Activated CD8-positive, alpha-beta memory T cell treated with anti-CD3 and anti-CD28 coated beads, Interleukin-2, amount 50 U/mL, for 1 hour (primary cell): ENCODE data around the gene FLVCR1.
"Not testable (repeated sequence)": the region's sequence is repeated elsewhere in the genome, so short reads cannot be mapped to it uniquely, and the experiment has no call there.

Source experiments
- DNase-seq: peaks from one replicate; pipeline ENCODE4 v3.0.0-alpha.2; 2020; ENCODE audit errors: extremely low read depth

The FLVCR1 gene

GRCh38 chr1:212857992-212858460 lies at the start of gene FLVCR1:
TSS of gene FLVCR1 (plus strand) at chr1:212858275. CDS start at chr1:212858453, 178 bp downstream.
- DNase-seq = peak; percentile 70

GRCh38 chr1:212814537-212815334 lies 43.3 kb upstream of the FLVCR1 start:
- no peak for DNase-seq

- no peak for DNase-seq
Observed at GRCh38 chr1:212816567-212817278, 41.4 kb upstream of the FLVCR1 start.

GRCh38 chr1:212819726-212820125 lies 38.3 kb upstream of the FLVCR1 start:
- no peak for DNase-seq

DNA sequence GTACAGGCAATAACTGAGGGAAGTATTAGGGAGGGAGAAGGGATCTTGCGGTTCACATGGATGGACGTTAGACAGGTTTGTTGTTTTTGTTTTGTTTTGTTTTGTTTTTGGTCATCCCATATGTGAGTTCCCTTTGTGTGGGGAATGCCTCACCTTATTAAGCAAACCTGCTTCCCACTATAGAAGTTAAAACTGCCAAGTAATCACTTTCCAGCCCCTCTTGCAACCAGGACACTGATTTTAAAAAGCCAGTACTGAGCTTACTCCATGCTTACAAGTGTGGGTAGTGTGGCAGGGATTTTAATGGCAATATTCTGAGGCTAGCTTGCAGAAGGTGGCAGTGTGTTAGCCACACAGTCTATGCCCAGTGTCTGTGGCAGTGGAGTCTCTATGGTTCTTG lies 37.1 kb upstream of the FLVCR1 start:
- no peak for DNase-seq

DNA sequence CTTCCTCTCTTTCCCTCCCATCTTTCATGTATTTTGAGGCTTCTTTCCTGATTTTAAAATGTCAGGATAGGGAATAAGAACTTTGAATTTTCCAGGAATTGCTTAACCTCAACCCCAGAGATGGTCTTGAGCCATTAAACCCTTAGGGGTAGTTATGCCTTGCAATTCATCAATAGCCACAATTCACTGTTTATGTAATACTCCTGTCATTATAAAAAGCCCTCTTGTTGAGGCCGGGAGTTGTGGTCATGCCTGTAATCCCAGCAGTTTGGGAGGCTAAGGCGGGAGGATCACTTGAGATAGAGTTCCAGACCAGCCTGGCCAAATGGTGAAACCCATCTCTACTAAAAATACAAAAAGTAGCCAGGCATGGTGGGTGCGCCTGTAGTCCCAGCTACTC lies 35.1 kb upstream of the FLVCR1 start:
- DNase-seq = no peak

DNA sequence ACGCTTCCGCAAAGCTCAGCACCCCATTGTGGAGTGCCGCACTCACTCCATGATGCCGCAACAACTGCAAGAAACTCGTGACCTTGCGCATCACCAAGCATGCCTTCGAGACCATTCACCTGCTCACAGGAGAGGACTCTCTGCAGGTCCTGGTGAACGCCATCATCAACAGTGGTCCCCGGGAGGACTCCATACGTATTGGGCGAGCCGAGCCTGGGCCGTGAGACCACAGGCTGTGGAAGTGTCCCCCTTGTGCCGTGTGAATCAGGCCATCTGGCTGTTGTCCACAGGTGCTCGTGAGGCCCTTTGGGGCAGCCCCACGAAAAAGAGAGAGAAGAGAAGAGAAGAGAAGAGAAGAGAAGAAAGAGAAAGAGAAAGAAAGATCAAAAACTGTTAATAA lies 33.9 kb upstream of the FLVCR1 start:
- DNase-seq = no peak

DNA sequence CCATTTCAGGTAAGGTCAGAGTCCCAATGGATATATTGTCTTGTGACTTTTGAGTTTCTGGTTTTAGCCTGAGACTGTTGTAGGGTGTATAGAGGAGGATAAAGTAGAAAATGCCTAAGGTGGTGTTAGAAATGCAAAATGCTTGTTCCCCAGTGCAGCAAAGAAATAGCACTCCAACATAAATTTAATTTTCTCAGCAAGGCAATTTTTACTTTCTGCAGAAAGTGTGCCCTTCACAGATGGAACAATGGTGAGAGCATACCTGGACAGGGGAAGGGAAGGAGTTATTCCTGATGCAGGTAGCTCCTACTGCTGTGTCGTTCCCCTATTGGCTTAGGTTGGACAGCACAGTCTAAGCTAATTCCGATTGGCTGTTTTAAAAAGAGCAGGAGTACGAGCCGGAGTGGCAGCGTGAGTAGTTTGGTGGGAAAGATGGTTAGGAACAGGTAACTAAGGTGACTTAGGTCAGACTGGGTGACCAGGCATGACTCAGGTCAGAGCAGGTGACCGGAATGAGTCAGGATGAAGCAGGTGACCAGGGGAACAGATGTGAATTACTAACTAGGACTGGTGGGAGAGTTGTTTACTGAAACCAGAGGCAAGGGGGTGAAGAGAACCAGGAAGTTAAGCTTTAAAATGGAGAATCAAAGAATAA lies 32.1 kb upstream of the FLVCR1 start:
- no peak for DNase-seq

GRCh38 chr1:212827171-212827776 lies 30.8 kb upstream of the FLVCR1 start:
- DNase-seq = no peak

DNA sequence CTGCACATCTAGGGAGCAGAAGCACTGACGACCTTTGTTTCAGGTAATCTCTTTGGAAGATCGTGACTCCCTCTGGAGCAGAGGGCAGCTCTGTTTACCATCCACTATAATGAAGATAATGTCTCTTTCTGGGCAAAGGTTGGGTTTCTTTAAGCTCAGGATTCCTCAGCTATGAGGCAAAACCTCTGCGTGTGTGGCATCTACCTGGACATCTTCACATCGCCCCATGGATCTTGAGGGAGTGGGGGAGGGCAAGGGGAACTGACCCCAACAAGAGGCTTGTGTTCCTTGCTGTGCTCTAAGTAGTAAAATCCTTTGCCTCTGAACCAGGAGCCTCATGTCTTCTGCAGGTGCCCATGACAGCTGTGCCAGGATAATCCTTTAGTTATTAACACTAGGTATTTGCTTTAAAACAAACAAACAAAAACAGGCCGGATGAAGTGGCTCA lies 30.2 kb upstream of the FLVCR1 start:
- no peak for DNase-seq

GRCh38 chr1:212828395-212828794 lies 29.7 kb upstream of the FLVCR1 start:
- DNase-seq = no peak

DNA sequence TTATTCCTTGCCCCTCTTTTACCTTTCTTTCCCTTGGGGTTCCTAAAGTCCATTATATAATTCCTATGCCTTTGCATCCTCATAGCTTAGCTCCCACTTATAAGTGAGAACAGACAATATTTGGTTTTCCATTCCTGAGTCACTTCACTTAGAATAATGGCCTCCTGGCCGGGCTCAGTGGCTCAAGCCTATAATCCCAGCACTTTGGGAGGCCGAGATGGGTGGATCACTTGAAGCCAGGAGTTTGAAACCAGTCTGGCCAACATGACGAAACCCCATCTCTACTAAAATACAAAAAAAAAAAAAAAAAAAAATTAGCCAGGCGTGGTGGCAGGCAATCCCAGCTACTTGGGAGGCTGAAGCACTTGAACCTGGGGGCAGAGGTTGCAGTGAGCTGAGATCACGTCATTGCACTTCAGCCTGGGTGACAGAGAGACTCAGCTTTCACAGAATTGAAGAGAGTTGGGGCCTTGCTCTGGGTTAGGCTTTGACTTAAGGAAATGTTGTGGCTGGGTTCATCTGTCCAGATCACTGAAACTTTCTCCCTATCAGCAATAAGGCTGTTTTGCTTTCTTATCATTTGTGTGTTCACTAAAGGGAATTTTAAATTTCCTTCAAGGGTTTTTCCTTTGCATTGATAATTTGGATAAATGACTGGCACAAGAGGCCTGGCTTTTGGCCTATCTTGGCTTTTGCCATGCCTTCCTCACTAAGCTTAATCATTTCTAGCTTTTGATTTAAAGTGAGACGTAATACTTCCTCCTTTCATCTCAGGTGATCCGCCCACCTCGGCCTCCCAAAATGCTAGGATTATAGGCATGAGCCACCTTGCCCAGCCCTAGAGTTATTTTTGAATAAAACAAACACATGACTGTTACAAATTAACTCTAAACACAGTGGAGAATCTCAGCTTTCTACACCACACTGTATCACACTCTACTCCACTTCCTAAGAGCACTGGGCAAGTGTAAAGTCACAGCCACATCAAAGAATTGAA lies 24.6 kb upstream of the FLVCR1 start:
- DNase-seq = not testable (repeated sequence)

DNA sequence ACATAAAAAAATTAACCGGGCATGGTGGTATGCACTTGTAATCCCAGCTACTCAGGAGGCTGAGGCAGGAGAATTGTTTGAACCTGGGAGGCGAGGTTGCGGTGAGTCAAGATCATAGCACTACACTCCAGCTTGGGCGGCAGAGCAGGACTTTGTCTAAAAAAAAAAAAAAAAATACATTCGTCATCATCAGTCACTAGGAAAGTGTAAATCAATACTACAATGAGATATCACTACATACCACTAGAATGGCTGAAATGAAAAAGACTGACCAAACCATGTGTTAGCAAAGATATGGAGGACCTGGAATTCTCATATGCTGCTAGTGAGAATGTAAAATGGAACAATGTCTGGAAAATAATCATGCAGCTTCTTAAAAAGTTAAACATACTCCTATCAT lies 19.9 kb upstream of the FLVCR1 start:
- no peak for DNase-seq

DNA sequence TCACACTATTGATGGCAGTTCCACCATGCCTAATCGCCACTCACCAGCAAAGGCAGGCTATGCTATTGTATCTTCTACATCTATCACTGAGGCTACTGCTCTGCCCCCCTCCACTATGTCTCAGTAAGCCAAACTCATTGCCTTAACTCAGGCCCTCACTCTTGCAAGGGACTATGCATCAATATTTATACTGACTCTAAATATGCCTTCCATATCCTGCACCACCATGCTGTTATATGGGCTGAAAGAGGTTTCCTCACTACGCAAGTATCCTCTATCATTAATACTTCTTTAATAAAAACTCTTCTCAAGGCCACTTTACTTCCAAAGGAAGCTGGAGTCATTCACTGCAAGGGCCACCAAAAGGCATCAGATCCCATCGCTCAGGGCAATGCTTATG lies 13.6 kb upstream of the FLVCR1 start:
- DNase-seq = not testable (repeated sequence)

DNA sequence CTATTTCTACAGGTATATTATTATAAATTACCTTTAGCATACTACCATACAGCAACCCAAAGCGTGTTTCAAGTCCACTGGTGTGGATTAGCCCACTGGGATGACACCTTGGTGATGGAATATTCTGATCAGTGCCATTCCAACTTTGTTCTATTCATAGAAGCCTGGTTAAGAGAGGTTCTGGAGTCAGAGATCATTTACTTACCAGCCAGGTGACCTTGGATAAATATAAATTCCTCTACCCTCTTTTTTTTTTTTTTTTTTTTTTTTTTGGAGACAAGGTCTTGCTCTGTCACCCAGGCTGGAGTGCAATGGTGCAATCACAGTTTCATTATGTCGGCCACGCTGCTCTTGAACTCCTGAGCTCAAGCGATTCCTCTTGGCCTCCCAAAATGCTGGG lies 10.5 kb upstream of the FLVCR1 start, which contains the start of gene SPATA45:
Gene SPATA45, minus strand, starts transcription at position 101 of the 400 bp plus-strand sequence. CDS start 11,500 bp downstream, outside the sequence.
- DNase-seq = no peak

GRCh38 chr1:212852105-212852688 lies 5.9 kb upstream of the FLVCR1 start:
- DNase-seq = no peak

- DNase-seq = no peak
Observed at GRCh38 chr1:212853658-212854057, 4.4 kb upstream of the FLVCR1 start.

GRCh38 chr1:212856755-212857154 lies 1.3 kb upstream of the FLVCR1 start:
- DNase-seq = no peak

DNA sequence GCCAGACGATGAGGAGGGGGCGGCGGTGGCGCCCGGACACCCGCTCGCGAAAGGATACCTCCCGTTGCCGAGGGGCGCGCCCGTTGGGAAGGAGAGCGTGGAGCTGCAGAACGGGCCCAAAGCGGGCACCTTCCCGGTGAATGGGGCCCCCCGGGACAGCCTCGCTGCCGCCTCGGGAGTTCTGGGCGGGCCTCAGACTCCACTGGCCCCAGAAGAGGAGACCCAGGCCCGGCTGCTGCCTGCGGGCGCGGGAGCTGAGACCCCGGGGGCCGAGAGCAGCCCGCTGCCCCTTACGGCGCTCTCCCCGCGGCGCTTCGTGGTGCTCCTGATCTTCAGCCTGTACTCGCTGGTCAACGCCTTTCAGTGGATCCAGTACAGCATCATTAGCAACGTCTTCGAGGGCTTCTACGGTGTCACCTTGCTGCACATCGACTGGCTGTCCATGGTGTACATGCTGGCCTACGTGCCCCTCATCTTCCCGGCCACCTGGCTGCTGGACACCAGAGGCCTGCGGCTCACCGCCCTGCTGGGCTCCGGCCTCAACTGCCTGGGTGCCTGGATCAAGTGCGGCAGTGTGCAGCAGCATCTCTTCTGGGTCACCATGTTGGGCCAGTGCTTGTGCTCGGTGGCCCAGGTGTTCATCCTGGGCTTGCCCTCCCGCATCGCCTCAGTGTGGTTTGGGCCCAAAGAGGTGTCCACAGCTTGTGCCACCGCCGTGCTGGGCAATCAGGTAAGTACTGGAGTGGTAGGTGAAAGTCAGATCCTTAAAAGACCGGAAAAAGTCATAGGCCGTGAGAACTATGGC lies 588 bp downstream of the FLVCR1 start:
- DNase-seq = no peak
